ENCODE measurements around the gene TMPRSS3. TPM values are rescaled to one million over a fixed set of nuclear protein-coding genes. Genes with fewer than 3 reads are reported as not detected.
A peak's percentile ranks its signal among the peaks of the same experiment; 100 is the strongest.

The TMPRSS3 gene
- total RNA-seq, 2 donors from 2014 or later = 24.0 to 163 TPM

DNA sequence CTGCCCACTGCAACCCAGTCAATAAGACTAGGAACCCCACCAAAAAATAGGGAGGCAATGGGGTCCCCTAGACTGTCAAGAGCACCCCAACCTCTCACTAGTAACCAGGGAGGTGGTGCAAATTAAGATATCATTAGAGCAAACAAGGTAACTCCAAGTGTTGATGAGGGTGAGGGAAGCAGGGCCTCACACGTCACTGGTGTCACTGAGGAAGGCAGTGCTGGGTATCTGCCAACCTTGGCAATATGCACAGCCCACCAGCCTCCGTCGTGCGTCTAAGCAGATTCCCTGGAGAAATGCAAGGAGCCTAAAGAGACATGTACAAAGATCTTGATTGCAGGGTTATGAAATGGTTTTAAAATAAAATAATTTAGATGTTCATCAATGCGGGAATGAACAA lies 11.6 kb upstream of the TMPRSS3 start:
- Mint-ChIP-seq H3K27me3 (no peaks in the 10 kb centered on the region), H3K9me3 (no peaks in the 10 kb centered on the region), H3K4me1 (peaks cover 26% of the 10 kb centered on the region), H3K27ac (peak overlapping the region; percentile 96), H3K36me3 (ENCODE audit: low read depth) (peaks cover 59% of the 10 kb centered on the region), H3K4me3 (peak overlapping the region; percentile 85)
- no peak for ATAC-seq (replicated peaks)

DNA sequence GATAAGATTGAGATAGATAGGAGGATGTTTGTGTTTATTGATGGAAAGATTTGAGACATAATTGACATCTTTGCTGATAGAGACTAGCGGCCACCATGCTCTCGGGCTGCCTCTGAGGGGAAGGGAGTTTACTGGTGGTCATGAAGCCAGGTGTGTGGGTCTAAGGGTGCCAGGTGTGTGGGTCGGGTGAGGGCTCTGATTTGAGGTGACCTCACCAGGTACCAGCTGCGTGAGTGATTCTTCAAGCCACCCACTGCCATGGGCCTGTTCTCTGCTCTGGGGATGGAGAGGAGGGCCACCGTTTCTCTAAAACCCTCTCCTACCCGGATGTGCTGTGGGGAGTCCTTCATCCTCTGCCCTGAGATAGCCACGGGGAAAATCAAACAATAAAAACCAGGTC lies 11.0 kb upstream of the TMPRSS3 start:
- H3K4me1 Mint-ChIP-seq = peaks cover 31% of the 10 kb centered on the region
- peak overlapping the region; percentile 85 for H3K4me3 Mint-ChIP-seq
- H3K27me3 Mint-ChIP-seq = no peaks in the 10 kb centered on the region
- peak overlapping the region; percentile 96 for H3K27ac Mint-ChIP-seq
- H3K9me3 Mint-ChIP-seq = peaks cover 2% of the 10 kb centered on the region
- peak; percentile 20 for ATAC-seq (replicated peaks)
- peaks cover 65% of the 10 kb centered on the region for H3K36me3 Mint-ChIP-seq (ENCODE audit: low read depth)

DNA sequence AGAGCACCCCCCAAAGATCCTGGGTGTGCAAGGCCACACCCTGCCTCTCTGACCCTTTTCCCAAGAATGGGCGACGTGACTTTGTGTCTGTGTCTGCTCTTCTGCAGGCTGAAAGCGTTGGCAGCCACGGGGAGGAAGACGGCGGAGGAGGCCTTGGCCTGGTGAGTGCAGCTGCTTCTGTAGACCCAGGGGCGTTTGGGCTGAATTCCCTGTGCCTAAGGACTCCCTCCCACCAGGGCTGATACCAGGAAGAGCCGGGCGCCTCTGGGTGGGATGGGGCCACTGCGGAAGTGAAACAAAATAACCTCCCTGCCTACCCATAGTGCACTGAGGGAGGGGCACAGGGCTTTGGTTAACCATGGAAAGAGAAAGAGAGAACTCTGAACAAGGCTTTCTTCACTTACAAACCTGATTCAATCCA lies 10.4 kb upstream of the TMPRSS3 start:
- Mint-ChIP-seq H3K27ac (peak overlapping the region; percentile 96), H3K4me3 (peak overlapping the region; percentile 85), H3K9me3 (peaks cover 7% of the 10 kb centered on the region), H3K4me1 (peaks cover 37% of the 10 kb centered on the region), H3K27me3 (no peaks in the 10 kb centered on the region), H3K36me3 (ENCODE audit: low read depth) (peaks cover 71% of the 10 kb centered on the region)
- peak; percentile 78 for ATAC-seq (replicated peaks)

DNA sequence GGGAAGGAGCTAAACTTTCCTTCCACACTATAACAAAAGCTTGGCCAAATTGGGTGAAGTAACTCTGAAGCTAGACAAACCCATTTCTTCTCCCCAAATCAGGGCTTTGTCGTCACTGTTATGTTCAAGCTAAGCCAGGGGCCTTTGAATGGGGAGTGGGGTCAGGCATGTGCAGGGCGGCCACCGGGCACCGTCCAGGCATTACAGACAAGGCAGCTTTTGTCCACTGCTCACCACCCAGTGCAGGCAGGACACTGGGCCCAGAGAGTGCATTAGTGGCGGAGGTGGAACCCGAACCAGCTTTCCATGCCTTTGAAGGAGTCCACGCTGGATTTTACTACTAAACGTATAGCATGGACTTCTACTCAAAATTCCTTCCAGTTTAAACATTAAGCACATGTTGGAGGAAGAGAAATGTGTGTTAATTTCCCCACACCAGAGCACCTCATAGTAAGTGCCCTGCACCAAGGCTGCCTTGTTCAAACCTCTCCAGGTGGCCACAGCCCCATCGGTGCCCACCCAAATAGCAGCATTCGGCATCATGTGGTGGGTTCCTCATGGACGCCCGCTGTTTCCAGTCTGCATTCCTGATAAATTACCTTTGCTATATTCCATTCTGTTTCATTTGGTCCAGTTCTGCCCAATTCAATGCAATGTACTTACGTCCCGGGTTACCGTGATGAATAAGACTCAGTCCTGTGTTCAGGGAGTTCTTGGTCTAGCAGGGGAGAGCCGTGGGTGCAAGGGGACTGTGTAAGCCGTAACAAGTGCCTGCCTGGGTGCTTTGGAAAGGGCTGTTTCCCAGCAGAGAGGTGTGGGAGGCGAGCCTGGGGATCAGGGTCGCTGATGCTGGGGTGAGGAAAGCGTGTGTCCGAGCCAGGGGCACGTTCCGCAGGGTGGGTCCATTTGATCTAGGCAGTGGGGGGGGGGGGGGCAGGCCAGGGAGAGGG lies 9.5 kb upstream of the TMPRSS3 start:
- H3K36me3 Mint-ChIP-seq (ENCODE audit: low read depth) = peaks cover 72% of the 10 kb centered on the region
- peak; percentile 27 for ATAC-seq (replicated peaks)
- H3K9me3 Mint-ChIP-seq = peaks cover 7% of the 10 kb centered on the region
- H3K27me3 Mint-ChIP-seq = no peaks in the 10 kb centered on the region
- peak overlapping the region; percentile 96 for H3K27ac Mint-ChIP-seq
- H3K4me1 Mint-ChIP-seq = peaks cover 40% of the 10 kb centered on the region
- peak overlapping the region; percentile 85 for H3K4me3 Mint-ChIP-seq

DNA sequence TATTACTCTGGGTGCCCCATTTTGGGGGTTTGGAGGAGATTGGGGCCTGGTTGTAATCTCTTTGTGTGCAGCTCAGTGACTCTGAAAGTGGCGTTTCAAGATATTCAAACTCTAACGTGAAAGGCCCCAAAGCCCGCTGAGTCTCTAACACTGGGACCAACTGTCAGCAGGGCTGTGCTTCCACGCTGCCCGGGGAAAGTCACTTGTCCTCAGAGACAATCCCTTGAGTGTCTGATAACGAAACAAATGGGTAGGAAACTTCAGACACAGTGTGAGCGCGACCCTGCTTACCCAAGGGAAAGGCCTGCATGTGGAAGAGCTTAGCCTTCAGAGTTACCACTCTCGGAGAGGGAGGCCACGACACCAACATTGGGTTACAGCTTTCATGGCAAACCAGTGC lies 8.7 kb upstream of the TMPRSS3 start:
- H3K27me3 Mint-ChIP-seq = no peaks in the 10 kb centered on the region
- peaks cover 72% of the 10 kb centered on the region for H3K36me3 Mint-ChIP-seq (ENCODE audit: low read depth)
- H3K27ac Mint-ChIP-seq = peak overlapping the region; percentile 96
- peaks cover 7% of the 10 kb centered on the region for H3K9me3 Mint-ChIP-seq
- ATAC-seq (replicated peaks) = peak; percentile 1
- peak overlapping the region; percentile 85 for H3K4me3 Mint-ChIP-seq
- peaks cover 39% of the 10 kb centered on the region for H3K4me1 Mint-ChIP-seq

DNA sequence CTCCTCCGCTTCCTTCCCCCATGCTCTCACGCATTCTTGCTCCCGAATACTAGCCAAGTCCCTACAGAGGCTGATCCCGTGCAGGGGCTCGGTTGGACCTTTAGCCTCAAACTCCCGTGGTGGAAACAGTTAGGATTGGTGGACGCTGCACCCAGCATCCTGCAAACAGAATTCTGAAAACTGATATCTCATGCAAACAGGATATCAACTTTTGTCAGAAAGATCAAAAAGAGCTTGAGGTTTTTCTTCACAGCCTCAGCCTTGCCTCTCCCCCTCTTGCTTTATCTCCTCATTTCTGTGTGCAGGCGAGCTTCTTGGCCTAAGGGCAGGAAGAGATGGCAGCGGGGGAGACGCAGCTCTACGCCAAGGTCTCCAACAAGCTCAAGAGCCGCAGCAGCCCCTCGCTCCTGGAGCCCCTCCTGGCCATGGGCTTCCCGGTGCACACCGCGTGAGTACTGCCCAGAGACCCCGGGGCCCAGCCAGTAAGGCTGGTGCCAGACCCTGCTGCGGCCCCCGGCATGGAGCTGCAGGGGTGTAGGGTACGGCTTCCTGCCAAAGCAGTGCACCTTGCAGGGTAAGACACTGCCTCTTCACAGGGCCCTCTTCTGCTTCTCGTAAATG lies 7.9 kb upstream of the TMPRSS3 start, which contains the start of gene UBASH3A:
Gene UBASH3A (plus strand): TSS at position 292 of the 621 bp plus-strand sequence. CDS start 44 bp downstream, at position 336.
- Mint-ChIP-seq H3K4me3 (peak within 1 kb of the TSS; percentile 85), H3K27me3 (no peaks in the 10 kb centered on the region), H3K4me1 (peaks cover 41% of the 10 kb centered on the region), H3K27ac (peak within 1 kb of the TSS; percentile 96), H3K9me3 (peaks cover 7% of the 10 kb centered on the region), H3K36me3 (ENCODE audit: low read depth) (peaks cover 80% of the 10 kb centered on the region)
- ATAC-seq (replicated peaks) = peak; percentile 24

DNA sequence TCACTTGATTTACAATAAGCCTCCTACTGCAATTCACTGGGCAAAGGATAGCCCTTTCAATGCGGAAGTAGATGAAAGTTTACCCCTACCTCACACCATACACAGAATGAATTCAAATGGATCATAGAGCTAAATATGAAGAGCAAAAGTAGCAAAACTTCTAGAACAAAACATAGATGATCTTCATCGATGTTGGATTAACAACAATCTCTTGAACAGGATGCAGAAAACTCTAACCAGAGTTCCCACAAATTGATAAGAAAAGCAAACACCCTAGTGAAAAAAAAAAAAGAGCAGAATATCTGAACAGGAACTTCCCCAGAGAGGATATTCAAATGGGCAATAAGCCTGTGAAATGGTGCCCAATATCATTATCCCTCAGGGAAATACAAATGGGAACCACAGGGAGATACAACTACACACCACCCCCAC lies 6.0 kb upstream of the TMPRSS3 start:
- Mint-ChIP-seq H3K27ac (peak overlapping the region; percentile 98), H3K36me3 (ENCODE audit: low read depth) (peaks cover 77% of the 10 kb centered on the region)
- ATAC-seq (replicated peaks) = no peak

DNA sequence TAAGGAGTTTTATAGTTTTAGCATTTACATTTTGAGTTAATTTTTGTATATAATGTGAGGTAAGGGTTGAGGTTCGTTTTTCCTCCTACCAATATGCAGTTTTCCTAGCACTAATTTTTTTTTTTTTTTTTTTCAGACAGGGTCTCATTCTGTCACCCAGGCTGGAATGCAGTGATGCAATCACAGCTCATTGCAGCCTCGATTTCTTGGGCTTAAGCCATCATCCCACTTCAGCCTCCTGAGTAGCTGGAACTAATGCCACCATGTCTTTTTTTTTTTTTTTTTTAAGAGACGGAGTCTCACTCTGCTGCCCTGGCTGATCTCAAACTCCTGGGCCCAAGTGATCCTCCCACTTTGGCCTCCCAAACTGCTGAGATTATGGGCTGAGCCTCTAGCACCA lies 5.3 kb upstream of the TMPRSS3 start:
- Mint-ChIP-seq H3K4me3 (peak overlapping the region; percentile 85), H3K36me3 (ENCODE audit: low read depth) (peaks cover 71% of the 10 kb centered on the region), H3K4me1 (peaks cover 41% of the 10 kb centered on the region)

More for the DNA sequence above, 6.0 kb upstream of the TMPRSS3 start:
- Mint-ChIP-seq H3K27me3 (no peaks in the 10 kb centered on the region), H3K9me3 (peaks cover 7% of the 10 kb centered on the region), H3K4me3 (peak overlapping the region; percentile 85), H3K4me1 (peaks cover 46% of the 10 kb centered on the region)

DNA sequence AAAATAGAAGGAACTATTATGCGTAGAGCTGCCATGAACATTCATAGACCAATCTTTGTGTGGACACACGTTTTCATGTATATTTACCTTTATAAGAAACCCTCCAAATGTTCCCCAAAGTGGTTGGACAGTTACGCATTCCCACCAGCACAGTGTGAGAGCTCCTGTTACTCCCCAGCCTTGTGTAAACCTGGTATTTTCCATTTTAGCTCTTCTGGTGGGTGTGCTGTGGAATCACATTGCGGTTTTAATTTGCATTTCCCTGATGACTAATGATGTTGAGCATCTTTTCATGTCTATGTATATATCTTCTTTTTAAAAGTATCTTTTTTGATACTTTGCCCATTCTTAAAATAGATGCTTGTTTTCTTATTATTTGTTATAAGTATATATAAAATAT lies 4.7 kb upstream of the TMPRSS3 start:
- H3K36me3 Mint-ChIP-seq (ENCODE audit: low read depth) = peaks cover 71% of the 10 kb centered on the region
- peak; percentile 70 for ATAC-seq (replicated peaks)
- H3K4me1 Mint-ChIP-seq = peaks cover 48% of the 10 kb centered on the region
- H3K27me3 Mint-ChIP-seq = no peaks in the 10 kb centered on the region
- peak overlapping the region; percentile 85 for H3K4me3 Mint-ChIP-seq
- peak overlapping the region; percentile 59 for H3K27ac Mint-ChIP-seq
- peaks cover 7% of the 10 kb centered on the region for H3K9me3 Mint-ChIP-seq

More for the DNA sequence above, 5.3 kb upstream of the TMPRSS3 start:
- Mint-ChIP-seq H3K27ac (peak overlapping the region; percentile 98), H3K27me3 (no peaks in the 10 kb centered on the region), H3K9me3 (peaks cover 7% of the 10 kb centered on the region)
- no peak for ATAC-seq (replicated peaks)

DNA sequence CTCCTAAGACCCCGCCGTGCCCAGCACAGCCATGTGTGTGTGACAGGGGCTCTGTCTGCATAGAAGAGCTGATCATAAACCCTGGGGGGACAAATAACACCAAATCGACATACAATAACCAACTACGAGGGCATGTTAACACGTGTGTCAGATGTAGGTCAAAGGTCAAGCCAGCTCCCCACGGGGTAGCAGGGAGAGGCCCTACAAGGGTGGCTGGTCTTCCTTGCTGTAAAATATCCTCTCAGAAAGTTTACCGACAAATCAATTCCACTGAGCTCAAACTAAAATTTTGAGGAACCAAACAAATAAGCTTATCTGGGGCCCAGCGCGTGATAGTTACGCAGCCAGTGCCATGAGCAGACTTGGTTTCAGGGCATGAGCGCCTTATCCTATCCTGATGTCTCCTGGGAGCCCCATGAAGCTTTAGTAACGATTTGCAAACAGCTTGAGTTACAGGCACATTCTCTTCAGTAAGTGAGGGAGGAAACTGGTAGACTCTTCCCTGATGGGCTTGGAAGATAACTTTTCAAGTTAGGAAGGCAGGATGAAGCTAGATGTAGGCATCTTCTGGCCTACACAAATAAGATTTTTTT lies 2.7 kb upstream of the TMPRSS3 start:
- peak overlapping the region; percentile 85 for H3K4me3 Mint-ChIP-seq
- H3K9me3 Mint-ChIP-seq = peaks cover 7% of the 10 kb centered on the region
- H3K27ac Mint-ChIP-seq = peak overlapping the region; percentile 75
- peaks cover 55% of the 10 kb centered on the region for H3K4me1 Mint-ChIP-seq
- H3K27me3 Mint-ChIP-seq = no peaks in the 10 kb centered on the region
- peaks cover 64% of the 10 kb centered on the region for H3K36me3 Mint-ChIP-seq (ENCODE audit: low read depth)
- ATAC-seq (replicated peaks) = no peak

DNA sequence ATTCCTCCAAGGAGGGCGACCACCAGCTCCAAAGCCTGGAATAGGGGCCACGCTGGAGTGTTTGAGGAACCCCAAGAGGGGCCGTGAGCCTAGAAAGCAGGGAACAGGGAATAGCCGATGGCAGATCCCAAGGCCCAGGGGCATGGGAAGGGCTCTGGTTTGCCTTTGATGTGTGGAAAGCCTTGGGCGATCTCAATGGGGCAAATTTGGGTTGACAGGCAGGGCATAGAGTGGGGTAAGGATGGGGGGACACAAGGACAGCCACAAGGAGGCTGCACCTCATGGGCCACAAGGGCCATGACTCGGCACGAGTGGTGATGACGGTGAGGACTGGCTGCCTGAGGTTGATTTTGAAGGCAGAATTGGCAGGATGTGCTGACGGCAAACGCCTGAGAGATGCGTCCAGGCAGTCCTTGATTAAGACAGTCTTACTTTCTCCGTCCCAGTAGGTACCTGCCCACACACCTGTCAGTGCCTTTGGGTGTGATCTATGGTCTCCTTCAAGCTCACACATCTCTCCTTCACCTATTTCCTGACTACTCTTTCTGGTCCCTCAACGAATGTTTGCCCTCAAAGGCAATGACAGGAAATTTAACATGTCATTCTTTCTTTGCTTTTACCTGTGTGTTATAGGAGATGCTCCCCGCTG lies 2.0 kb upstream of the TMPRSS3 start:
- Mint-ChIP-seq H3K4me3 (peak overlapping the region; percentile 85), H3K27ac (peak overlapping the region; percentile 17), H3K4me1 (peaks cover 58% of the 10 kb centered on the region), H3K36me3 (ENCODE audit: low read depth) (peaks cover 66% of the 10 kb centered on the region), H3K9me3 (peaks cover 7% of the 10 kb centered on the region), H3K27me3 (no peaks in the 10 kb centered on the region)
- no peak for ATAC-seq (replicated peaks)

DNA sequence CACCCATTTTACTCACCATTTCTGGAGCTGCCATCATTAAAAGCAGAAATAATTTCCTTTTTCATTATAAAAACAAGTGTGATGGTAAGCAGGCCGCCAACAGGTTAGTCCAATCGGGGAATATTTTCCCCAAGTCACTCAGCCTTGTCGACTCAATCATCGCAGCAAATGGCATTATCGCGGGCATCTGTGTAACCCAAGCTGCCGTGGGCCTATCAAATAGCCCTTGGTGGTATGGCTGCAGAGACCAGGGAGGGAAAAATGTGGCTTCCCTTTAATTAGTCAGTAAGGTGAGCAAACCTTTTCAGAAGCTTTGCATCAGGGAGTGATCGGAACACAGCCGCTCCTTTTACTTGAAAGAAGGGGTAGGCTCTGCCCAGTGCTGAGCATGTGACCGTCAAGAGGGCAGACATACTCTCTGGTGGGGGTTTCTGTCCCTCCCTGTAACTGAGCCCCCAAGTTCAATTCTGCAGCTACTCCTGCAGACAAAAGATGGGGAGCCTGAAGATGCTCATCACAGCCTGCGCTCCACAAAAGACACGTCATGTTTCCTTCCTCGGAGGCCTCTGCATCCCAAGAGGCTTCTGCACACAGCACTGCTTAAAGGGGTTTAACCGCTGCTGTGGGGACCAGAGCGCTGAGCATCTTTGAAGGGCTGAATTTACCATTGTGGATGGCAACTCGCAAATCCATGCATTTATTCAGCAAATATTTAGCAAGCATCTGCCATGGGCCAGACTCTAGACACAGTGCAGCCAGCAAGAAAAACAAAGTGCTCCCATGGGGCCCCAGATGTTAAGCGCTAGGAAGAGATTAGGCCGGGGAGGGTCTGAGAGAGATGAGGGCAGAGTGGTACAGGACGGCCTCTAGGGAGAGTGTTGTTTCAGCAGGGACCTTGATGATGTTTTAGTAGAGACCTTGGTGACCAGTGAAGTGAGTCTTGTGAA lies 1.2 kb upstream of the TMPRSS3 start:
- H3K36me3 Mint-ChIP-seq (ENCODE audit: low read depth) = peaks cover 64% of the 10 kb centered on the region
- ATAC-seq (replicated peaks) = no peak
- H3K4me1 Mint-ChIP-seq = peaks cover 52% of the 10 kb centered on the region
- peaks cover 7% of the 10 kb centered on the region for H3K9me3 Mint-ChIP-seq
- peak overlapping the region; percentile 8 for H3K27ac Mint-ChIP-seq
- H3K4me3 Mint-ChIP-seq = peak overlapping the region; percentile 85
- no peaks in the 10 kb centered on the region for H3K27me3 Mint-ChIP-seq

DNA sequence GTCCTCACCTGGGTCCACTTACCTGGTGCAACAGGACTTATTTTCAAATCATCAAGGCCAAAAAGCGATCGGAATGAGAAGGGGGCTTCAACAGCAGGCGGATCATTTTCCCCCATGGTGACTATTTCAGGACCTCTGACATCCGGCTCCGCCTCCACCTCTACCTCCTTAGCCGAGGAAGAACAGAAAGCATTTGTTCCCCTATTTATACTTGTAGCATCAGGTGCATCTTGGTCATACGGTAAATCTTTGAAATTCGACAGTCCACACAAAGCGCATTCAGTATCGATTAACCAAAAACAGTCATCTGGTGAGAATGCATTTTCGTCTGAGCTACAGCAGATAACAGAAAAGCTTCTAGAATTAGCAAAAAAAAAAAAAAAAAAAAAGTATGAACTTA lies 550 bp downstream of the TMPRSS3 start:
- H3K27ac Mint-ChIP-seq = peak overlapping the region; percentile 56
- peak overlapping the region; percentile 74 for H3K4me3 Mint-ChIP-seq
- ATAC-seq (replicated peaks) = no peak
- no peaks in the 10 kb centered on the region for H3K27me3 Mint-ChIP-seq
- H3K9me3 Mint-ChIP-seq = no peaks in the 10 kb centered on the region
- H3K4me1 Mint-ChIP-seq = peaks cover 50% of the 10 kb centered on the region
- H3K36me3 Mint-ChIP-seq (ENCODE audit: low read depth) = peaks cover 72% of the 10 kb centered on the region

Data from activated T-helper 17 cell treated with anti-CD3 and anti-CD28 coated beads, Interleukin-2, amount 50 U/mL, for 72 hours (primary cell).